SU-DHL-6 (cell line): Measurements from ENCODE around the gene ALKBH5.

Experiments
- H2AFZ ChIP-seq: fragments of 200-600 bp; sonication (generic); 2 replicates; pipeline ENCODE4 v1.6.1; 2014; ENCODE audit warnings: low read depth, mild to moderate bottlenecking, moderate library complexity, mixed read lengths, antibody characterized with exemption, low read length; ENCODE audit not compliant: severe bottlenecking
- H3F3A ChIP-seq: fragments of 200-600 bp; shearing (Covaris generic); 2 replicates; pipeline ENCODE4 v1.6.0; 2016; ENCODE audit warnings: antibody characterized with exemption, mild to moderate bottlenecking; ENCODE audit not compliant: insufficient read depth
- H3K27ac ChIP-seq: fragments of 200-600 bp; sonication (generic); 2 replicates; pipeline ENCODE4 v1.5.1; 2016; ENCODE audit warnings: low read depth, mild to moderate bottlenecking, low read length, moderate library complexity, mixed read lengths
- H3K27me3 ChIP-seq: fragments of 200-600 bp; sonication (generic), shearing (Covaris generic); 2 replicates; pipeline ENCODE4 v1.6.0; 2014; ENCODE audit warnings: mild to moderate bottlenecking, low read length
- H3K36me3 ChIP-seq: fragments of 200-600 bp; sonication (generic); 2 replicates; pipeline ENCODE4 v1.6.1; 2014; ENCODE audit warnings: mild to moderate bottlenecking, low read length, mixed read lengths
- H3K4me2 ChIP-seq: fragments of 300-600, 200-600 bp; shearing (Covaris generic), sonication (generic); 2 replicates; pipeline ENCODE4 v1.6.0; 2014; ENCODE audit warnings: low read length, low read depth, mild to moderate bottlenecking; ENCODE audit not compliant: poor library complexity, severe bottlenecking
- H3K4me3 ChIP-seq: fragments of 200-600 bp; sonication (generic); 2 replicates; pipeline ENCODE4 v1.5.1; 2014; ENCODE audit warnings: antibody characterized with exemption, low read length, mild to moderate bottlenecking, mixed read lengths; ENCODE audit not compliant: insufficient read depth, poor library complexity, severe bottlenecking
- H3K79me2 ChIP-seq: fragments of 200-600 bp; sonication (generic); 2 replicates; pipeline ENCODE4 v1.6.1; 2014; ENCODE audit warnings: mild to moderate bottlenecking, low read length, moderate library complexity; ENCODE audit not compliant: insufficient read depth
- H3K9ac ChIP-seq: fragments of 200-600 bp; sonication (generic); 2 replicates; pipeline ENCODE4 v1.7.0; 2014; ENCODE audit warnings: mild to moderate bottlenecking, low read length
- H3K9me2 ChIP-seq: fragments of 200-600 bp; sonication (generic); replicated peaks from 2 replicates; pipeline ENCODE4 v1.6.1; 2014; ENCODE audit warnings: low read length; ENCODE audit not compliant: insufficient read depth
- H3K9me3 ChIP-seq: fragments of 200-600 bp; sonication (generic); 2 replicates; pipeline ENCODE4 v1.6.1; 2014; ENCODE audit warnings: low read length, mixed read lengths; ENCODE audit not compliant: insufficient read depth
- H4K20me1 ChIP-seq: fragments of 200-600 bp; sonication (generic); 2 replicates; pipeline ENCODE4 v1.6.1; 2014; ENCODE audit warnings: low read depth, mild to moderate bottlenecking, antibody characterized with exemption, low read length, moderate library complexity, mixed read lengths
- CTCF ChIP-seq: fragments of 200-600 bp; sonication (generic); IDR thresholded peaks from one replicate; pipeline ENCODE4 v1.5.1; 2017; ENCODE audit warnings: antibody characterized with exemption, mild to moderate bottlenecking, low read length, moderate library complexity; ENCODE audit not compliant: insufficient read depth, poor library complexity, severe bottlenecking
- EZH2phosphoT487 ChIP-seq: fragments of 200-600 bp; sonication (generic), shearing (Covaris generic); conservative IDR thresholded peaks from 2 replicates; pipeline ENCODE4 v1.6.1; 2018; ENCODE audit warnings: mild to moderate bottlenecking, antibody characterized with exemption, low read length, moderate library complexity, mixed read lengths

Gene ALKBH5

GRCh38 chr17:18226284-18226945 lies 42.8 kb downstream of the ALKBH5 start:
- H3K4me2 ChIP-seq: peak overlapping the region; percentile 95
- TF ChIP-seq EZH2phosphoT487 (no peak), CTCF (no peak)
- H3K27me3 ChIP-seq: no peaks in the 10 kb centered on the region
- no peaks in the 10 kb centered on the region for H3K36me3 ChIP-seq
- H2AFZ ChIP-seq: peak overlapping the region; percentile 65
- H3K79me2 ChIP-seq: no peaks in the 10 kb centered on the region
- H3K9me3 ChIP-seq: no peaks in the 10 kb centered on the region
- H3K9ac ChIP-seq: peak overlapping the region; percentile 68
- no peak overlapping the region for H3K27ac ChIP-seq
- peak overlapping the region; percentile 77 for H3K4me3 ChIP-seq
- no peaks in the 10 kb centered on the region for H3F3A ChIP-seq
- no peaks in the 10 kb centered on the region for H3K9me2 ChIP-seq
- H4K20me1 ChIP-seq: no peaks in the 10 kb centered on the region

GRCh38 chr17:18227635-18228034 lies 44.0 kb downstream of the ALKBH5 start:
- Histone ChIP-seq H2AFZ (no peak overlapping the region), H3K27ac (no peak overlapping the region), H3K27me3 (no peaks in the 10 kb centered on the region), H3K79me2 (no peaks in the 10 kb centered on the region), H3K4me2 (no peak overlapping the region), H3K9ac (no peak overlapping the region), H3K36me3 (no peaks in the 10 kb centered on the region), H3K4me3 (no peak overlapping the region), H3K9me3 (no peaks in the 10 kb centered on the region), H3K9me2 (no peaks in the 10 kb centered on the region), H4K20me1 (no peaks in the 10 kb centered on the region), H3F3A (no peaks in the 10 kb centered on the region)
- TF ChIP-seq CTCF (no peak), EZH2phosphoT487 (no peak)

- H3K27ac ChIP-seq: no peak overlapping the region
- TF ChIP-seq CTCF: no peak
- no peak for TF ChIP-seq EZH2phosphoT487
- H3K27me3 ChIP-seq: no peaks in the 10 kb centered on the region
- no peak overlapping the region for H2AFZ ChIP-seq
- no peaks in the 10 kb centered on the region for H4K20me1 ChIP-seq
- H3K79me2 ChIP-seq: no peaks in the 10 kb centered on the region
- no peak overlapping the region for H3K4me2 ChIP-seq
- no peak overlapping the region for H3K9ac ChIP-seq
- H3K9me3 ChIP-seq: no peaks in the 10 kb centered on the region
- no peaks in the 10 kb centered on the region for H3F3A ChIP-seq
- H3K36me3 ChIP-seq: no peaks in the 10 kb centered on the region
- no peaks in the 10 kb centered on the region for H3K9me2 ChIP-seq
- H3K4me3 ChIP-seq: no peak overlapping the region
Measured at GRCh38 chr17:18228176-18228682, 44.6 kb downstream of the ALKBH5 start.
